CD14-positive monocyte (primary cell): ENCODE measurements around the gene PTPN14. TPM values are rescaled to one million over a fixed set of nuclear protein-coding genes. Genes with fewer than 3 reads are reported as not detected.

Experiments
- DNase-seq, 3 donors: peaks; one replicate each; pipeline ENCODE4 v3.0.0-alpha.2; 2011 to 2022
- H2AFZ ChIP-seq: 2 replicates; pipeline ENCODE4 v1.6.0; 2012; ENCODE audit warnings: mild to moderate bottlenecking, low read depth, low read length, inconsistent platforms; ENCODE audit not compliant: insufficient read depth, poor library complexity, severe bottlenecking
- H3K27ac ChIP-seq, 2 donors: 1 replicate in 1 of 2; 2 replicates in 1 of 2; pipeline ENCODE4 v1.5.1; 2012 to 2013; ENCODE audit warnings: low read length in 2 of 2, control low read depth in 1 of 2, inconsistent platforms in 1 of 2, low read depth in 1 of 2, mild to moderate bottlenecking in 1 of 2
- H3K27me3 ChIP-seq, 2 donors: one replicate each; pipeline versions ENCODE4 v1.6.0 to v1.6.1; 2011 to 2013; ENCODE audit warnings: low read length in 2 of 2; ENCODE audit not compliant: control insufficient read depth in 2 of 2, insufficient read depth in 2 of 2
- H3K36me3 ChIP-seq, 2 donors: replicated peaks in 1 of 2; 1 replicate in 1 of 2; 2 replicates in 1 of 2; pipeline versions ENCODE4 v1.5.1 to v1.6.1; 2012 to 2013; ENCODE audit warnings: low read length in 2 of 2, control low read depth in 1 of 2, inconsistent platforms in 1 of 2, mild to moderate bottlenecking in 1 of 2; ENCODE audit not compliant: insufficient read depth in 2 of 2, control insufficient read depth in 1 of 2
- H3K4me1 ChIP-seq, 2 donors: 1 replicate in 1 of 2; 2 replicates in 1 of 2; pipeline versions ENCODE4 v1.5.1 to v1.6.1; 2012 to 2013; ENCODE audit warnings: low read length in 2 of 2, control low read depth in 1 of 2, inconsistent platforms in 1 of 2, mild to moderate bottlenecking in 1 of 2, moderate library complexity in 1 of 2; ENCODE audit not compliant: insufficient read depth in 2 of 2, control insufficient read depth in 1 of 2
- H3K4me2 ChIP-seq: replicated peaks from 2 replicates; pipeline ENCODE3; 2012; ENCODE audit warnings: low read length, moderate library complexity, mild to moderate bottlenecking; ENCODE audit not compliant: poor library complexity, severe bottlenecking; ENCODE audit errors: extremely low read depth
- H3K4me3 ChIP-seq, 3 experiments: fragments of 200-600 bp in 1 of 3; sonication (generic) in 1 of 3; replicated peaks in 1 of 3; 1 replicate in 2 of 3; 2 replicates in 1 of 3; pipeline ENCODE4 v1.5.1; 2011 to 2013; ENCODE audit warnings: low read length in 3 of 3, mild to moderate bottlenecking in 3 of 3, control low read depth in 2 of 3, low read depth in 2 of 3, inconsistent platforms in 1 of 3, moderate library complexity in 1 of 3
- H3K79me2 ChIP-seq: 2 replicates; pipeline ENCODE4 v1.6.0; 2012; ENCODE audit warnings: mild to moderate bottlenecking, control low read depth, inconsistent platforms, low read length, moderate library complexity; ENCODE audit not compliant: insufficient read depth
- H3K9ac ChIP-seq: 2 replicates; pipeline ENCODE4 v1.6.0; 2017; ENCODE audit warnings: low read length, mild to moderate bottlenecking; ENCODE audit not compliant: insufficient read depth, poor library complexity, severe bottlenecking
- H3K9me3 ChIP-seq, 2 donors: replicated peaks in 1 of 2; 1 replicate in 1 of 2; 2 replicates in 1 of 2; pipeline versions ENCODE4 v1.5.1 to v1.6.1; 2012 to 2013; ENCODE audit warnings: low read length in 2 of 2, control low read depth in 1 of 2; ENCODE audit not compliant: control insufficient read depth in 1 of 2, insufficient read depth in 1 of 2
- H4K20me1 ChIP-seq: 2 replicates; pipeline ENCODE4 v1.6.0; 2012; ENCODE audit warnings: mild to moderate bottlenecking, low read length, control low read depth, moderate library complexity; ENCODE audit not compliant: insufficient read depth
- H3K27ac Mint-ChIP-seq, 7 donors: one replicate each; pipeline ENCODE4 v1.8.0; 2020; ENCODE audit warnings: mild to moderate bottlenecking in 7 of 7, mixed read lengths in 7 of 7, moderate library complexity in 6 of 7, inconsistent platforms in 2 of 7
- H3K27me3 Mint-ChIP-seq, 3 donors: one replicate each; pipeline ENCODE4 v1.8.0; 2021 to 2022; ENCODE audit warnings: low read depth in 3 of 3, mild to moderate bottlenecking in 3 of 3, mixed read lengths in 3 of 3, moderate library complexity in 3 of 3, inconsistent platforms in 1 of 3
- H3K36me3 Mint-ChIP-seq, 2 donors: one replicate each; pipeline ENCODE4 v1.8.0; 2020; ENCODE audit warnings: mixed read lengths in 2 of 2, inconsistent platforms in 1 of 2, mild to moderate bottlenecking in 1 of 2
- H3K4me1 Mint-ChIP-seq: one replicate; pipeline ENCODE4 v1.8.0; 2020; ENCODE audit warnings: mild to moderate bottlenecking, mixed read lengths
- H3K4me3 Mint-ChIP-seq, 2 donors: one replicate each; pipeline ENCODE4 v1.8.0; 2020; ENCODE audit warnings: mild to moderate bottlenecking in 2 of 2, mixed read lengths in 2 of 2, moderate library complexity in 1 of 2
- H3K9me3 Mint-ChIP-seq, 7 donors: one replicate each; pipeline ENCODE4 v1.8.0; 2020 to 2022; ENCODE audit warnings: mixed read lengths in 7 of 7, mild to moderate bottlenecking in 6 of 7, moderate library complexity in 6 of 7, inconsistent platforms in 2 of 7
- WGBS: methylation state at CpG from one replicate; pipeline ENCODE4 v1.1.5; 2013; ENCODE audit warnings: missing lambda C conversion rate; ENCODE audit not compliant: insufficient coverage; 5-methylcytosine and 5-hydroxymethylcytosine counted together
- intact Hi-C, 2 donors: fragments of 100-400 bp; cut with micrococcal nuclease; formaldehyde crosslinking; loops; one replicate each; pipeline versions ENCODE4 v1.15.0 to v1.15.1; 2023
- polyA plus RNA-seq, 3 donors: library from polyadenylated mRNA; depleted of rRNA in 1 of 3; unstranded in 2 of 3; stranded (reverse) in 1 of 3; fragments of 300-500 nt in 2 of 3; fragments of >200 nt in 1 of 3; fragmentation: Illumina TruSeq in 2 of 3; gene quantifications; 1 replicate in 2 of 3; 2 replicates in 1 of 3; pipeline ENCODE4 v1.2.3, GENCODE V29; 2012 to 2021
- TF ChIP-seq, protein P1 (sequence below): fragments of 200-600 bp; IDR thresholded peaks from one replicate; pipeline ENCODE4 v1.8.0; 2022; ENCODE audit warnings: antibody characterized with exemption, mild to moderate bottlenecking

PTPN14 gene
- polyA plus RNA-seq, 3 donors = 0.01 TPM; not detected in 1

DNA sequence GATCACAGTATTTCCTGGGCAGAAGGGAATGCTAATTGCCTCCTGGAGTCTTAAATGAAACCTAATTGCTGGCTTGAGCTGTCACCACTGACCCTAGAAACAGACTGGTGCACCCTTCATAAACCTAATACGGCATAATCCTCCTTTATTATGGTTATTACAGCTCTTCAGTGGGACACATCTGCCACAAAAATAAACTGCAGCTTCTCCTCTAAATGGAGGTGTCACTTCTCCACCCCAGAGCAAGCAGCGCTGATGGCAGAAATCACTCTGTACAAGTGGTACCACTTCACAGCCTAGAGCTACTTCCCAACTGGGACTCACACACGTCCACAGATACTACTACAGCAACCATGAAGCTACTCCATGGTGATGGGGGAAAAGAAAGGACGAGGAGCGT lies 11.1 kb downstream of the PTPN14 start:
- Histone ChIP-seq H3K79me2 (no peaks in the 10 kb centered on the region), H3K4me3 (no peak overlapping the region), H3K9me3 (no peaks in the 10 kb centered on the region), H3K9ac (no peak overlapping the region), H3K4me2 (no peak overlapping the region), H2AFZ (no peak overlapping the region), H3K27me3 (peaks cover 0 to 2% of the 10 kb centered on the region in 2 donors), H3K27ac (no peak overlapping the region), H4K20me1 (no peaks in the 10 kb centered on the region), H3K36me3 (no peaks in the 10 kb centered on the region), H3K4me1 (no peaks in the 10 kb centered on the region)
- 86% methylated on average over 1 of the region's 5 CpGs for WGBS
- intact Hi-C loops = no loop called here
- no peak overlapping the region for H3K27ac Mint-ChIP-seq
- no peaks in the 10 kb centered on the region for H3K4me1 Mint-ChIP-seq
- H3K4me3 Mint-ChIP-seq = no peak overlapping the region
- TF ChIP-seq, protein P1, sequence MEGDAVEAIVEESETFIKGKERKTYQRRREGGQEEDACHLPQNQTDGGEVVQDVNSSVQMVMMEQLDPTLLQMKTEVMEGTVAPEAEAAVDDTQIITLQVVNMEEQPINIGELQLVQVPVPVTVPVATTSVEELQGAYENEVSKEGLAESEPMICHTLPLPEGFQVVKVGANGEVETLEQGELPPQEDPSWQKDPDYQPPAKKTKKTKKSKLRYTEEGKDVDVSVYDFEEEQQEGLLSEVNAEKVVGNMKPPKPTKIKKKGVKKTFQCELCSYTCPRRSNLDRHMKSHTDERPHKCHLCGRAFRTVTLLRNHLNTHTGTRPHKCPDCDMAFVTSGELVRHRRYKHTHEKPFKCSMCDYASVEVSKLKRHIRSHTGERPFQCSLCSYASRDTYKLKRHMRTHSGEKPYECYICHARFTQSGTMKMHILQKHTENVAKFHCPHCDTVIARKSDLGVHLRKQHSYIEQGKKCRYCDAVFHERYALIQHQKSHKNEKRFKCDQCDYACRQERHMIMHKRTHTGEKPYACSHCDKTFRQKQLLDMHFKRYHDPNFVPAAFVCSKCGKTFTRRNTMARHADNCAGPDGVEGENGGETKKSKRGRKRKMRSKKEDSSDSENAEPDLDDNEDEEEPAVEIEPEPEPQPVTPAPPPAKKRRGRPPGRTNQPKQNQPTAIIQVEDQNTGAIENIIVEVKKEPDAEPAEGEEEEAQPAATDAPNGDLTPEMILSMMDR = no peak
- no peak for DNase-seq
- H3K36me3 Mint-ChIP-seq = no peaks in the 10 kb centered on the region
- H3K9me3 Mint-ChIP-seq = peaks cover 0 to 4% (median 0%) of the 10 kb centered on the region in 7 donors
- peaks cover 0 to 12% (median 8%) of the 10 kb centered on the region in 3 donors for H3K27me3 Mint-ChIP-seq

DNA sequence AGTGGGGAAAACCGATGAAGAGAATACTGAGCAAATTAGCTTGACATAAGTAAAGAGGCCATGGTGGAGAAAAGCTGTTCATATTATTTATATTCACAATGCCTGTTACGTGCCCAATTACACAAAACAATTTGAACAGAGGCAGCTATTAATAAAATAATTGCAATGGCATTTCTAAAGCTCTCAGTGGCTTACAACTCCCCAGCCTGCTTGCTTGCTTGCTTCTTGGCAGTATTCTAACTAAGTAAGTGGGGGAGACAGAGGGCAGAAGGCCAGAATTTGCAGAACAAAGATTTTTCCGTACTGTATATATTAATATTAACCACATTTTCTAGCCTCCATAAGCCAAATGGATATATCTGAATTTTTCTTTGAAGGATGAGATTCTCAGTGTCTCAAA lies 12.9 kb downstream of the PTPN14 start:
- H3K4me3 Mint-ChIP-seq = no peak overlapping the region
- H3K27ac Mint-ChIP-seq = no peak overlapping the region
- peaks cover 0 to 8% (median 5%) of the 10 kb centered on the region in 3 donors for H3K27me3 Mint-ChIP-seq
- H3K9me3 Mint-ChIP-seq = peaks cover 0 to 4% (median 0%) of the 10 kb centered on the region in 7 donors
- Histone ChIP-seq H3K79me2 (no peaks in the 10 kb centered on the region), H3K27me3 (peaks cover 0 to 2% of the 10 kb centered on the region in 2 donors), H3K4me1 (no peaks in the 10 kb centered on the region), H4K20me1 (no peaks in the 10 kb centered on the region), H3K4me2 (no peak overlapping the region), H3K36me3 (no peaks in the 10 kb centered on the region), H2AFZ (no peak overlapping the region), H3K9ac (no peak overlapping the region), H3K9me3 (no peaks in the 10 kb centered on the region), H3K4me3 (no peak overlapping the region), H3K27ac (no peak overlapping the region)
- H3K36me3 Mint-ChIP-seq = no peaks in the 10 kb centered on the region
- no CpG with 5 or more reads among the region's 3 CpGs for WGBS
- no peak for DNase-seq
- no peaks in the 10 kb centered on the region for H3K4me1 Mint-ChIP-seq
- TF ChIP-seq, protein P1 = no peak
- intact Hi-C loops = no loop called here
